Esophagus muscularis mucosa (tissue), 4 donors: ENCODE results near the gene UBASH3B. TPM values are rescaled to one million over a fixed set of nuclear protein-coding genes. Genes with fewer than 3 reads are reported as not detected.

Experiments
- DNase-seq: peaks from one replicate; pipeline ENCODE4 v3.0.0-alpha.2; 2017; ENCODE audit errors: extremely low spot score
- H3K27ac ChIP-seq, 4 donors: fragments of 200-600 bp; sonication (generic); replicated peaks in 1 of 4; 1 replicate in 3 of 4; 2 replicates in 1 of 4; pipeline ENCODE4 v1.5.1; 2016 to 2019; ENCODE audit warnings: mild to moderate bottlenecking in 1 of 4
- H3K27me3 ChIP-seq, 4 donors: fragments of 200-600 bp; sonication (generic); one replicate each; pipeline versions ENCODE4 v1.5.1 to v1.6.0; 2016 to 2019
- H3K36me3 ChIP-seq, 4 donors: fragments of 200-600 bp; sonication (generic); one replicate each; pipeline ENCODE4 v1.5.1; 2016 to 2019
- H3K4me1 ChIP-seq, 4 donors: fragments of 200-600 bp; sonication (generic); one replicate each; pipeline ENCODE4 v1.5.1; 2016 to 2019
- H3K4me3 ChIP-seq, 4 donors: fragments of 200-600 bp; sonication (generic); 1 replicate in 2 of 4; 2 replicates in 2 of 4; pipeline ENCODE4 v1.5.1; 2016 to 2019; ENCODE audit warnings: mild to moderate bottlenecking in 4 of 4, moderate library complexity in 1 of 4
- H3K9me3 ChIP-seq, 4 donors: fragments of 200-600 bp; sonication (generic); 1 replicate in 3 of 4; 2 replicates in 1 of 4; pipeline ENCODE4 v1.5.1; 2016 to 2019
- CTCF ChIP-seq, 3 experiments: fragments of 200-600 bp in 2 of 3; fragments of 450-650 bp in 1 of 3; sonication (generic) in 2 of 3; IDR thresholded peaks; one replicate each; pipeline ENCODE4 v1.5.1; 2017 to 2019; ENCODE audit warnings: antibody characterized with exemption in 3 of 3, mild to moderate bottlenecking in 2 of 3, moderate library complexity in 1 of 3
- EP300 ChIP-seq: sonication (generic); formaldehyde crosslinking; IDR thresholded peaks from one replicate; pipeline ENCODE4 v1.6.1; 2017; ENCODE audit warnings: antibody characterized with exemption
- POLR2A ChIP-seq: fragments of 450-650 bp; IDR thresholded peaks from one replicate; pipeline ENCODE4 v1.6.1; 2017; ENCODE audit warnings: antibody characterized with exemption, moderate library complexity, mild to moderate bottlenecking, low read depth
- POLR2AphosphoS5 ChIP-seq, 2 donors: sonication (generic); formaldehyde crosslinking; IDR thresholded peaks; one replicate each; pipeline ENCODE4 v1.6.1; 2017; ENCODE audit warnings: antibody characterized with exemption in 2 of 2
- WGBS: methylation state at CpG from one replicate; pipeline ENCODE4 v1.1.5; 2018; 5-methylcytosine and 5-hydroxymethylcytosine counted together
- intact Hi-C: fragments of 100-400 bp; cut with DNase I; formaldehyde crosslinking; loops from one replicate; pipeline ENCODE4 v1.15.1; 2023
- total RNA-seq, 4 donors: library from RNA; depleted of rRNA; stranded (reverse); fragments of >200 nt; gene quantifications; one replicate each; pipeline versions ENCODE4 v1.1.0 to v1.2.1, GENCODE V29; 2016

UBASH3B gene
- total RNA-seq, 4 donors from 2014 or later, result 0.42 to 6.8 (median 1.7) TPM

DNA sequence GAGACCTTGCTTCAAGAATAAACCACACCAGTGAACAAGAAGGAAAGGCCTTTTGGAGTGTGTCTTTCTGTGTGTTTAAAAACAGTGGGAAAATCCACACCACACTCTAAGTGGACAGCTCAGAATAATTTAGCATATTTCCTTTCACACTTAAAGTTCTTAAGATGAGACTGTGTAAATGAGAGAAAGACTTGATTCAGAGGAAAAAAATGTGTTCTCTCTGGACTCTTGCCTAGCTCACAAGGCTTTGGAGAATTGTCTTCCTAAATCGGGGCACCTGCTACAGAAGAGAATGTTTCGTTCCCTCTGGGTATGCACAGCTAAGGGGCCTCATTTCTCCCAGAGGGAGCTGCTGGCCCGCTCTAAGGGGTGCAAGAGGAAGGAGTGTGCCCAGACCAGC lies 154.3 kb downstream of the UBASH3B start:
- H3K4me3 ChIP-seq, result no peak overlapping the region
- H3K27ac ChIP-seq, result no peak overlapping the region
- TF ChIP-seq CTCF (IDR thresholded peaks at IDR 0.05), result no peak
- TF ChIP-seq POLR2AphosphoS5 (IDR thresholded peaks at IDR 0.05), result no peak
- no peak for TF ChIP-seq POLR2A
- no peak for TF ChIP-seq EP300
- H3K4me1 ChIP-seq, result peaks cover 0 to 10% (median 4%) of the 10 kb centered on the region in 4 donors
- no peak for DNase-seq
- intact Hi-C loops, result no loop called here
- WGBS, result 80% methylated on average over 3 of the region's 3 CpGs
- H3K36me3 ChIP-seq, result no peaks in the 10 kb centered on the region
- no peaks in the 10 kb centered on the region for H3K27me3 ChIP-seq
- no peaks in the 10 kb centered on the region for H3K9me3 ChIP-seq

GRCh38 chr11:122811721-122812120 lies 156.2 kb downstream of the UBASH3B start:
- H3K4me1 ChIP-seq, result peaks cover 2 to 10% (median 5%) of the 10 kb centered on the region in 4 donors
- TF ChIP-seq POLR2A (no peak), CTCF (IDR thresholded peaks at IDR 0.05) (no peak), POLR2AphosphoS5 (IDR thresholded peaks at IDR 0.05) (no peak), EP300 (no peak)
- H3K27ac ChIP-seq, result no peak overlapping the region
- H3K9me3 ChIP-seq, result no peaks in the 10 kb centered on the region
- H3K4me3 ChIP-seq, result no peak overlapping the region
- DNase-seq, result no peak
- 95% methylated on average over 2 of the region's 2 CpGs for WGBS
- H3K27me3 ChIP-seq, result no peaks in the 10 kb centered on the region
- intact Hi-C loops, result no loop called here
- H3K36me3 ChIP-seq, result no peaks in the 10 kb centered on the region

- H3K27me3 ChIP-seq, result no peaks in the 10 kb centered on the region
- DNase-seq, result no peak
- H3K4me3 ChIP-seq, result no peak overlapping the region
- 78% methylated on average over 4 of the region's 4 CpGs for WGBS
- intact Hi-C loops, result no loop called here
- no peak overlapping the region for H3K27ac ChIP-seq
- H3K9me3 ChIP-seq, result no peaks in the 10 kb centered on the region
- H3K36me3 ChIP-seq, result no peaks in the 10 kb centered on the region
- no peak for TF ChIP-seq EP300
- no peak for TF ChIP-seq POLR2A
- no peak for TF ChIP-seq POLR2AphosphoS5 (IDR thresholded peaks at IDR 0.05)
- no peak for TF ChIP-seq CTCF (IDR thresholded peaks at IDR 0.05)
- H3K4me1 ChIP-seq, result peaks cover 7 to 10% (median 9%) of the 10 kb centered on the region in 4 donors
Measured at GRCh38 chr11:122812638-122813037, 157.1 kb downstream of the UBASH3B start.

DNA sequence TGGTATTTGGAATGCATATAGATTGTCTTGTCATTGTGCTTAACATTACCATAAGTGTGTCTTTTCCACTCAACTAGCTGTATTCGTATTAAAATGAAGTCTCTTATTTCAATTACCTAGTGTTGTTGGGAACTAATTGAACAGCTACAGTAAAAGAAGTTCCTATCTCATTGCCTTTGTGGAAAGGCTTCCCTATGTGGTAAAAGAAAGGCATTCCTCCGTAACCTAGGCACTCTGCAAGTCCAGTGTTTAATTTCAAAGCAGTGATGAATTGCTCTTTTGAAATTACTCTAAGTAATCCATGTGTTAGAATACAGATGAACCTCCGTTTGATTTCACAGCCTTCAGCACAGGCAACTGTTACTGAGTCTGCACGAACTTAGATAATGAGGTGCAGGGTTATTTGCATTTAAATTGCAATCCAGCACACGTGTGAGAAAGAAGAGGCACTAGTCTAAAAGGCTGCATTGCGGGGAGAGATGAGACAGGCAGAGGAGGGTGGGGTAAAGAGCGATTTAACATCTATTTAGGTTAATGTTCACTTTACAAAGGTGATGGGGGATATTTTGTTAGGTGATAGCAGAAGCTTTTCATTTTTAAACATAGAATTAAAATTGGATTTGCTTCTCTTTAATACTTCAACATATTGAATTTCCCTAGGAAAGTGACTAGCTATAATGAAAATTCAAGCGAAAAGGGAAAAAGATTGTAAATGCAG lies 157.8 kb downstream of the UBASH3B start:
- H3K27ac ChIP-seq, result no peak overlapping the region
- no peak for DNase-seq
- no peaks in the 10 kb centered on the region for H3K27me3 ChIP-seq
- TF ChIP-seq EP300, result no peak
- TF ChIP-seq POLR2A, result no peak
- H3K36me3 ChIP-seq, result no peaks in the 10 kb centered on the region
- H3K4me3 ChIP-seq, result no peak overlapping the region
- 79% methylated on average over 8 of the region's 8 CpGs for WGBS
- no peaks in the 10 kb centered on the region for H3K9me3 ChIP-seq
- H3K4me1 ChIP-seq, result peaks cover 4 to 9% (median 7%) of the 10 kb centered on the region in 4 donors
- intact Hi-C loops, result no loop called here

- TF ChIP-seq EP300 (no peak), POLR2A (no peak), POLR2AphosphoS5 (IDR thresholded peaks at IDR 0.05) (no peak), CTCF (IDR thresholded peaks at IDR 0.05) (no peak)
- 61% methylated on average over 1 of the region's 1 CpG for WGBS
- Histone ChIP-seq H3K27me3 (no peaks in the 10 kb centered on the region), H3K4me3 (no peak overlapping the region), H3K9me3 (no peaks in the 10 kb centered on the region), H3K4me1 (peaks cover 0 to 9% (median 4%) of the 10 kb centered on the region in 4 donors), H3K27ac (no peak overlapping the region), H3K36me3 (no peaks in the 10 kb centered on the region)
- no peak for DNase-seq
- intact Hi-C loops, result no loop called here
Measured at GRCh38 chr11:122813894-122814270, 158.4 kb downstream of the UBASH3B start.
